IMR-90 (cell line): ENCODE results near the gene ERVH48-1. TPM values are rescaled to one million over a fixed set of nuclear protein-coding genes. Genes with fewer than 3 reads are reported as not detected.

Experiments used
- ATAC-seq: fragments of 200-7000 bp; cut with Tn5 transposase; 2 replicates; pipeline ENCODE4 v1.9.1; 2020; ENCODE audit warnings: low read depth, mild to moderate bottlenecking, moderate library complexity
- BruUV-seq: library from RNA; stranded (reverse); fragments of 400-500 nt; replicated peaks from 2 replicates; lab custom pipeline; 2021; lab: Mats Ljungman, UMichigan
- CTCF ChIA-PET: fragments of 300-600 bp; formaldehyde crosslinking; extraction: SDS; loops from one replicate; lab custom pipeline; 2021; ENCODE audit warnings: antibody characterized with exemption; lab: Yijun Ruan, JAX
- POLR2A ChIA-PET: fragments of 300-600 bp; sonication (Branson Sonifier 250); formaldehyde crosslinking; loops from one replicate; lab custom pipeline; 2022; ENCODE audit warnings: antibody characterized with exemption; ENCODE audit not compliant: unreplicated experiment; lab: Charles Lee
- DNase-seq: peaks from one replicate; pipeline ENCODE4 v3.0.0; 2013
- H2AFZ ChIP-seq: replicated peaks from 2 replicates; pipeline ENCODE3; 2013; ENCODE audit warnings: low read length, mild to moderate bottlenecking; ENCODE audit not compliant: poor library complexity
- H2AK5ac ChIP-seq: 2 replicates; pipeline ENCODE4 v1.6.1; 2013; ENCODE audit warnings: low read depth, low read length, inconsistent platforms
- H2AK9ac ChIP-seq: replicated peaks from 2 replicates; pipeline ENCODE3; 2013; ENCODE audit warnings: mild to moderate bottlenecking, low read depth, low read length, moderate library complexity; ENCODE audit not compliant: poor library complexity
- H2BK120ac ChIP-seq: 2 replicates; pipeline ENCODE4 v1.6.1; 2013; ENCODE audit warnings: low read depth, low read length, inconsistent platforms
- H2BK15ac ChIP-seq: 3 replicates; pipeline ENCODE4 v1.6.1; 2013; ENCODE audit warnings: low read depth, low read length, inconsistent platforms
- H2BK20ac ChIP-seq: 2 replicates; pipeline ENCODE4 v1.6.1; 2013; ENCODE audit warnings: low read depth, mild to moderate bottlenecking, inconsistent platforms, low read length, moderate library complexity
- H2BK5ac ChIP-seq: 2 replicates; pipeline ENCODE4 v1.6.1; 2013; ENCODE audit warnings: mild to moderate bottlenecking, low read depth, low read length, inconsistent platforms; ENCODE audit not compliant: poor library complexity, severe bottlenecking
- H3K14ac ChIP-seq: replicated peaks from 2 replicates; pipeline ENCODE4 v1.6.1; 2013; ENCODE audit warnings: low read depth, low read length, inconsistent platforms
- H3K18ac ChIP-seq: 2 replicates; pipeline ENCODE4 v1.6.1; 2013; ENCODE audit warnings: low read depth, low read length, control low read depth
- H3K23ac ChIP-seq: 2 replicates; pipeline ENCODE4 v1.6.1; 2013; ENCODE audit warnings: low read depth, low read length, inconsistent platforms
- H3K27ac ChIP-seq: 2 replicates; pipeline ENCODE4 v1.5.1; 2013; ENCODE audit warnings: mild to moderate bottlenecking, control low read depth, low read length; ENCODE audit not compliant: insufficient read depth
- H3K27me3 ChIP-seq: 2 replicates; pipeline ENCODE4 v1.6.1; 2013; ENCODE audit warnings: low read length; ENCODE audit not compliant: control insufficient read depth, insufficient read depth
- H3K36me3 ChIP-seq: 2 replicates; pipeline ENCODE4 v1.6.1; 2013; ENCODE audit warnings: low read length, mixed read lengths; ENCODE audit not compliant: control insufficient read depth, insufficient read depth
- H3K4ac ChIP-seq: 2 replicates; pipeline ENCODE4 v1.6.1; 2013; ENCODE audit warnings: low read depth, low read length, inconsistent platforms
- H3K4me1 ChIP-seq: 2 replicates; pipeline ENCODE4 v1.6.1; 2013; ENCODE audit warnings: low read length, mixed read lengths; ENCODE audit not compliant: control insufficient read depth, insufficient read depth
- H3K4me2 ChIP-seq: 2 replicates; pipeline ENCODE4 v1.6.1; 2013; ENCODE audit warnings: low read depth, mild to moderate bottlenecking, control low read depth, low read length, moderate library complexity
- H3K4me3 ChIP-seq: 2 replicates; pipeline ENCODE4 v1.5.1; 2013; ENCODE audit warnings: low read depth, mild to moderate bottlenecking, control low read depth, low read length, moderate library complexity; ENCODE audit not compliant: insufficient read depth
- H3K56ac ChIP-seq: 2 replicates; pipeline ENCODE4 v1.6.1; 2013; ENCODE audit warnings: low read length, inconsistent platforms; ENCODE audit not compliant: insufficient read depth; ENCODE audit errors: extremely low read depth
- H3K79me1 ChIP-seq, 2 experiments: 2 replicates each; pipeline ENCODE4 v1.6.1; 2013; ENCODE audit warnings: low read length in 2 of 2, inconsistent platforms in 1 of 2, low read depth in 1 of 2
- H3K9ac ChIP-seq: 2 replicates; pipeline ENCODE4 v1.6.1; 2013; ENCODE audit warnings: low read depth, low read length, control low read depth
- H3K9me1 ChIP-seq: 2 replicates; pipeline ENCODE4 v1.6.1; 2013; ENCODE audit warnings: low read length, inconsistent platforms; ENCODE audit not compliant: insufficient read depth
- H3K9me3 ChIP-seq: 2 replicates; pipeline ENCODE4 v1.6.1; 2013; ENCODE audit warnings: low read length; ENCODE audit not compliant: control insufficient read depth, insufficient read depth
- H4K20me1 ChIP-seq: 2 replicates; pipeline ENCODE4 v1.6.1; 2013; ENCODE audit warnings: low read length, inconsistent platforms; ENCODE audit not compliant: insufficient read depth
- H4K5ac ChIP-seq: 2 replicates; pipeline ENCODE4 v1.6.1; 2013; ENCODE audit warnings: mild to moderate bottlenecking, low read depth, low read length, control low read depth
- H4K8ac ChIP-seq, 2 experiments: 2 replicates each; pipeline ENCODE4 v1.6.1; 2013; ENCODE audit warnings: low read depth in 2 of 2, low read length in 2 of 2, control low read depth in 1 of 2, inconsistent platforms in 1 of 2
- H4K91ac ChIP-seq: 2 replicates; pipeline ENCODE4 v1.6.1; 2013; ENCODE audit warnings: low read depth, low read length, inconsistent platforms; ENCODE audit not compliant: insufficient read depth
- BHLHE40 ChIP-seq: fragments of 150-350 bp; IDR thresholded peaks from 2 replicates; pipeline ENCODE4 v1.6.1; 2016; ENCODE audit warnings: mild to moderate bottlenecking, low read depth, low read length
- CEBPB ChIP-seq: IDR thresholded peaks from 2 replicates; pipeline ENCODE4 v1.6.1; 2012; ENCODE audit warnings: low read depth, low read length, improper control_type of control experiment
- CHD1 ChIP-seq: IDR thresholded peaks from 2 replicates; pipeline ENCODE4 v1.6.1; 2012; ENCODE audit warnings: low read depth, low read length, improper control_type of control experiment
- FOS ChIP-seq: fragments of 150-350 bp; IDR thresholded peaks from 2 replicates; pipeline ENCODE4 v1.6.1; 2016; ENCODE audit warnings: low read depth, low read length
- MAFK ChIP-seq: IDR thresholded peaks from 2 replicates; pipeline ENCODE4 v1.6.1; 2012; ENCODE audit warnings: low read depth, low read length, improper control_type of control experiment
- MAZ ChIP-seq: IDR thresholded peaks from 2 replicates; pipeline ENCODE4 v1.6.1; 2012; ENCODE audit warnings: low read depth, mild to moderate bottlenecking, low read length, improper control_type of control experiment, moderate library complexity, borderline replicate concordance
- MXI1 ChIP-seq: IDR thresholded peaks from 2 replicates; pipeline ENCODE4 v1.6.1; 2012; ENCODE audit warnings: low read depth, mild to moderate bottlenecking, low read length, moderate library complexity, borderline replicate concordance
- POLR2A ChIP-seq: IDR thresholded peaks from 2 replicates; pipeline ENCODE4 v1.6.1; 2012; ENCODE audit warnings: mild to moderate bottlenecking, low read depth, low read length
- RAD21 ChIP-seq: IDR thresholded peaks from 2 replicates; pipeline ENCODE4 v1.6.1; 2012; ENCODE audit warnings: low read length, improper control_type of control experiment
- RCOR1 ChIP-seq: IDR thresholded peaks from 2 replicates; pipeline ENCODE4 v1.6.1; 2012; ENCODE audit warnings: mild to moderate bottlenecking, low read length, improper control_type of control experiment; ENCODE audit not compliant: insufficient replicate concordance
- RFX5 ChIP-seq: IDR thresholded peaks from 2 replicates; pipeline ENCODE4 v1.8.0; 2012; ENCODE audit warnings: low read depth, mild to moderate bottlenecking, low read length, moderate library complexity
- SMC3 ChIP-seq: fragments of 150-350 bp; IDR thresholded peaks from 2 replicates; pipeline ENCODE4 v1.6.1; 2016; ENCODE audit warnings: low read depth, mild to moderate bottlenecking, antibody characterized with exemption, low read length, moderate library complexity
- WGBS, 2 experiments: methylation state at CpG; one replicate each; pipeline versions ENCODE4 v1.1.5 to v1.1.7; 2013; ENCODE audit warnings: missing lambda C conversion rate in 2 of 2; ENCODE audit not compliant: insufficient read length in 1 of 2; ENCODE audit errors: extremely low coverage in 2 of 2; 5-methylcytosine and 5-hydroxymethylcytosine counted together
- dilution Hi-C: fragments of 300-500 bp; cut with HindIII; formaldehyde crosslinking; loops from one replicate; pipeline ENCODE4 v1.14.3; 2018; ENCODE audit warnings: low sequenced_read_pairs; ENCODE audit not compliant: unreplicated experiment
- in situ Hi-C: fragments of 300-500 bp; cut with MboI; formaldehyde crosslinking; loops from 3 replicates; pipeline ENCODE4 v1.14.3; 2019; ENCODE audit warnings: low sequenced_read_pairs, inconsistent platforms, mixed read lengths
- intact Hi-C: fragments of 100-400 bp; cut with micrococcal nuclease; formaldehyde crosslinking; loops from 2 replicates; pipeline ENCODE4 v1.10.0; 2022
- polyA plus RNA-seq, 3 experiments: library from polyadenylated mRNA; depleted of rRNA; stranded (reverse); fragments of >200 nt; gene quantifications; 2 replicates each; pipeline ENCODE4 v1.2.3, GENCODE V29; 2012; ENCODE audit warnings: low replicate concordance in 1 of 3
- total RNA-seq: library from RNA; depleted of rRNA; stranded (reverse); fragments of >200 nt; gene quantifications from 2 replicates; pipeline ENCODE4 v1.2.3, GENCODE V29; 2012
- TF ChIP-seq, protein P1 (sequence below): fragments of 150-350 bp; IDR thresholded peaks from 2 replicates; pipeline ENCODE4 v1.6.1; 2016; ENCODE audit warnings: low read depth, mild to moderate bottlenecking, low read length, moderate library complexity, borderline replicate concordance
- TF ChIP-seq, protein P2 (sequence below): conservative IDR thresholded peaks from 2 replicates; pipeline ENCODE4 v1.5.1; 2012; ENCODE audit warnings: mild to moderate bottlenecking, low read depth, low read length, improper control_type of control experiment

ERVH48-1 gene
- total and polyA plus RNA-seq, 2 of the 4 experiments (the other 2 are of a cell fraction), result under 0.01 TPM; not detected in 1

GRCh38 chr21:42939582-42940413 lies 14.4 kb upstream of the ERVH48-1 start:
- Histone ChIP-seq H3K4ac (peak overlapping the region; percentile 66), H4K5ac (peak overlapping the region; percentile 94), H2AK5ac (peak overlapping the region; percentile 55), H3K23ac (peak overlapping the region; percentile 8; the same call in 1 of the 2 replicates), H3K4me2 (peak overlapping the region; percentile 96), H3K4me3 (peak overlapping the region; percentile 26; the same call in 1 of the 2 replicates), H4K91ac (peak overlapping the region; percentile 72), H2BK15ac (peak overlapping the region; percentile 33; the same call in 1 of the 3 replicates), H4K8ac (peak overlapping the region; percentile 80 to 86), H3K18ac (peak overlapping the region; percentile 96), H2AK9ac (no peak overlapping the region), H2BK20ac (peak overlapping the region; percentile 83; the same call in 1 of the 2 replicates), H3K9ac (peak overlapping the region; percentile 61), H3K9me1 (peaks cover 5% of the 10 kb centered on the region; the same call in 1 of the 2 replicates), H4K20me1 (no peaks in the 10 kb centered on the region), H3K9me3 (no peaks in the 10 kb centered on the region), H3K79me1 (no peaks in the 10 kb centered on the region), H2BK5ac (peak overlapping the region; percentile 75), H3K27me3 (no peaks in the 10 kb centered on the region), H3K56ac (peak overlapping the region; percentile 19; the same call in 1 of the 2 replicates), H2BK120ac (peak overlapping the region; percentile 81), H2AFZ (peak overlapping the region; percentile 58), H3K27ac (peak overlapping the region; percentile 92), H3K14ac (peak overlapping the region; percentile 16), H3K4me1 (no peaks in the 10 kb centered on the region), H3K36me3 (no peaks in the 10 kb centered on the region)
- POLR2A ChIA-PET, result no interaction called here
- peak; percentile 99 for DNase-seq
- 7% methylated on average over 7 of the region's 16 CpGs; no CpG with 5 or more reads in 1 of the 2 experiments for WGBS, 2 experiments
- in situ Hi-C loops (no loop called here), dilution Hi-C loops (no loop called here), intact Hi-C loops (loop anchor here (1.0 kb wide), 1 partner anchor 16 kb away; no protein-coding TSS in a partner anchor)
- CTCF ChIA-PET, result no interaction called here
- BruUV-seq, result no TSS peak
- ATAC-seq, result peak; percentile 93
- TF ChIP-seq, protein P1, sequence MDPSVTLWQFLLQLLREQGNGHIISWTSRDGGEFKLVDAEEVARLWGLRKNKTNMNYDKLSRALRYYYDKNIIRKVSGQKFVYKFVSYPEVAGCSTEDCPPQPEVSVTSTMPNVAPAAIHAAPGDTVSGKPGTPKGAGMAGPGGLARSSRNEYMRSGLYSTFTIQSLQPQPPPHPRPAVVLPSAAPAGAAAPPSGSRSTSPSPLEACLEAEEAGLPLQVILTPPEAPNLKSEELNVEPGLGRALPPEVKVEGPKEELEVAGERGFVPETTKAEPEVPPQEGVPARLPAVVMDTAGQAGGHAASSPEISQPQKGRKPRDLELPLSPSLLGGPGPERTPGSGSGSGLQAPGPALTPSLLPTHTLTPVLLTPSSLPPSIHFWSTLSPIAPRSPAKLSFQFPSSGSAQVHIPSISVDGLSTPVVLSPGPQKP, result no peak
- no peak for TF ChIP-seq RFX5
- TF ChIP-seq BHLHE40, result 0 out of 2 replicates have a peak, but pooled peaks have one; percentile 11
- peak; percentile 98 for TF ChIP-seq CEBPB
- TF ChIP-seq MAZ, result peak; percentile 36; the same call in 1 of the 2 replicates
- 0 out of 2 replicates have a peak, but pooled peaks have one; percentile 19 for TF ChIP-seq RAD21
- no peak for TF ChIP-seq MXI1
- no peak for TF ChIP-seq MAFK
- peak; percentile 92 for TF ChIP-seq FOS
- no peak for TF ChIP-seq CHD1
- TF ChIP-seq SMC3, result no peak
- no peak for TF ChIP-seq POLR2A
- TF ChIP-seq, protein P2, sequence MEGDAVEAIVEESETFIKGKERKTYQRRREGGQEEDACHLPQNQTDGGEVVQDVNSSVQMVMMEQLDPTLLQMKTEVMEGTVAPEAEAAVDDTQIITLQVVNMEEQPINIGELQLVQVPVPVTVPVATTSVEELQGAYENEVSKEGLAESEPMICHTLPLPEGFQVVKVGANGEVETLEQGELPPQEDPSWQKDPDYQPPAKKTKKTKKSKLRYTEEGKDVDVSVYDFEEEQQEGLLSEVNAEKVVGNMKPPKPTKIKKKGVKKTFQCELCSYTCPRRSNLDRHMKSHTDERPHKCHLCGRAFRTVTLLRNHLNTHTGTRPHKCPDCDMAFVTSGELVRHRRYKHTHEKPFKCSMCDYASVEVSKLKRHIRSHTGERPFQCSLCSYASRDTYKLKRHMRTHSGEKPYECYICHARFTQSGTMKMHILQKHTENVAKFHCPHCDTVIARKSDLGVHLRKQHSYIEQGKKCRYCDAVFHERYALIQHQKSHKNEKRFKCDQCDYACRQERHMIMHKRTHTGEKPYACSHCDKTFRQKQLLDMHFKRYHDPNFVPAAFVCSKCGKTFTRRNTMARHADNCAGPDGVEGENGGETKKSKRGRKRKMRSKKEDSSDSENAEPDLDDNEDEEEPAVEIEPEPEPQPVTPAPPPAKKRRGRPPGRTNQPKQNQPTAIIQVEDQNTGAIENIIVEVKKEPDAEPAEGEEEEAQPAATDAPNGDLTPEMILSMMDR, result no peak
- TF ChIP-seq RCOR1, result peak; percentile 84
